ENCODE data around the gene MAP4K2. TPM values are rescaled to one million over a fixed set of nuclear protein-coding genes. Genes with fewer than 3 reads are reported as not detected.

The MAP4K2 gene
- total RNA-seq, 1 donor from 2014 or later: 70.2 TPM

DNA sequence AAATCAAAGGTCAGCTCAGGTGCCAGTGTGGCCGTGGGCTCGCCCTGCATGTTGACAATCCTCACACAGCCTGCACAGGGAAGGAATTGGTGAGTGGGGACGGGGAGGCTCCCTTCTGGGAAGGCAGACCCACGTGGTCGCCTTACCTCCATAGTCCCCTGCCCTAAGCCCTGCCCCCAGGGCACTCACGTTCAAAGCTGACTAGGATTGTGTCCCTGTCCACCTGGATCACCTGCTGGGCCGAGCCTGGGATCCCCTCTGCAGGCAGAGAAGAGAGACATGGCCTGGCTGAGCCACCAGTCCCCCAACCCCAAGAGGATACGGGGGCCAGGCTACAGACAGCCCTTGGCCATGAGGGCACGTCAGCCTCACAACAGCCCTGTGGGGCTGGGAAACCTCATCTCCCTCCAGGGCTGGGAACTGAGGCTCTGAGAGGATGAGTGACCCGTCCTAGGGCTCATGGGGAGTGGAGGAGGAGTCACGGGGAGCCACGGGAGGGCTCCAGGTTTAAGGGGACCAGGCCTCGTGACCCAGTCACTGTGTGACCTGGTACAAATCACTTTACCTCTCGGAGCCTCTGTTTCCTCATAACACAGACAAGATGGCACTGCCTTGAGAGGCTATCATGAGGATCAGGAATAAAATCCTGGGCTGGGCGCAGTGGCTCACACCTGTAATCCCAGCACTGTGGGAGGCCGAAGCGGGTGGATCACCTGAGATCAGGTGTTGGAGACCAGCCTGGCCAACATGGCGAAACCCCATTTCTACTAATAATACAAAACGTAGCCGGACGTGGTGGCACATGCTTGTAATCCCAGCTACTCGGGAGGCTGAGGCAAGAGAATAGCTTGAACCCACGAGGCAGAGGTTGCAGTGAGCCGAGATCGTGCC is 12.6 kb downstream of the MAP4K2 start:
- Mint-ChIP-seq H3K4me3 (no peak overlapping the region), H3K4me1 (ENCODE audit: low read depth) (peaks cover 17% of the 10 kb centered on the region), H3K27me3 (ENCODE audit: insufficient read depth) (no peaks in the 10 kb centered on the region), H3K9me3 (no peaks in the 10 kb centered on the region), H3K36me3 (ENCODE audit: low read depth) (peaks cover 9% of the 10 kb centered on the region), H3K27ac (no peak overlapping the region)
- no peak for DNase-seq (ENCODE audit: low spot score)
- intact Hi-C loops (cut with micrococcal nuclease): no loop called here

- Mint-ChIP-seq H3K27ac (no peak overlapping the region), H3K9me3 (no peaks in the 10 kb centered on the region), H3K4me1 (ENCODE audit: low read depth) (peaks cover 12% of the 10 kb centered on the region), H3K27me3 (ENCODE audit: insufficient read depth) (no peaks in the 10 kb centered on the region), H3K4me3 (no peak overlapping the region), H3K36me3 (ENCODE audit: low read depth) (peaks cover 5% of the 10 kb centered on the region)
- intact Hi-C loops (cut with micrococcal nuclease): no loop called here
- no peak for DNase-seq (ENCODE audit: low spot score)
Observed at GRCh38 chr11:64789331-64790204, 13.4 kb downstream of the MAP4K2 start.

- intact Hi-C loops (cut with micrococcal nuclease): no loop called here
- H3K4me3 Mint-ChIP-seq: no peak overlapping the region
- DNase-seq (ENCODE audit: low spot score): no peak
- no peaks in the 10 kb centered on the region for H3K9me3 Mint-ChIP-seq
- H3K4me1 Mint-ChIP-seq (ENCODE audit: low read depth): peaks cover 2% of the 10 kb centered on the region
- no peak overlapping the region for H3K27ac Mint-ChIP-seq
- H3K36me3 Mint-ChIP-seq (ENCODE audit: low read depth): peaks cover 4% of the 10 kb centered on the region
- H3K27me3 Mint-ChIP-seq (ENCODE audit: insufficient read depth): no peaks in the 10 kb centered on the region
Observed at GRCh38 chr11:64788321-64789215, 14.4 kb downstream of the MAP4K2 start.

GRCh38 chr11:64787526-64788320 is 15.3 kb downstream of the MAP4K2 start:
- Mint-ChIP-seq H3K4me1 (ENCODE audit: low read depth) (no peaks in the 10 kb centered on the region), H3K27me3 (ENCODE audit: insufficient read depth) (no peaks in the 10 kb centered on the region), H3K9me3 (no peaks in the 10 kb centered on the region), H3K36me3 (ENCODE audit: low read depth) (peaks cover 4% of the 10 kb centered on the region), H3K27ac (no peak overlapping the region), H3K4me3 (no peak overlapping the region)
- peak; percentile 36 for DNase-seq (ENCODE audit: low spot score)
- intact Hi-C loops (cut with micrococcal nuclease): loop anchor here (2.0 kb wide), 1 partner anchor 59 kb away; no protein-coding TSS in a partner anchor

- intact Hi-C loops (cut with micrococcal nuclease): loop anchor here (2.0 kb wide), 1 partner anchor 60 kb away; no protein-coding TSS in a partner anchor
- Mint-ChIP-seq H3K27me3 (ENCODE audit: insufficient read depth) (no peaks in the 10 kb centered on the region), H3K27ac (no peak overlapping the region), H3K4me1 (ENCODE audit: low read depth) (no peaks in the 10 kb centered on the region), H3K4me3 (no peak overlapping the region), H3K36me3 (ENCODE audit: low read depth) (peaks cover 4% of the 10 kb centered on the region), H3K9me3 (no peaks in the 10 kb centered on the region)
- DNase-seq (ENCODE audit: low spot score): no peak
Observed at GRCh38 chr11:64786308-64786707, 16.7 kb downstream of the MAP4K2 start.

GRCh38 chr11:64784813-64785581 is 18.0 kb downstream of the MAP4K2 start:
- Mint-ChIP-seq H3K27ac (no peak overlapping the region), H3K36me3 (ENCODE audit: low read depth) (peaks cover 4% of the 10 kb centered on the region), H3K9me3 (no peaks in the 10 kb centered on the region), H3K27me3 (ENCODE audit: insufficient read depth) (no peaks in the 10 kb centered on the region), H3K4me1 (ENCODE audit: low read depth) (peaks cover 9% of the 10 kb centered on the region), H3K4me3 (no peak overlapping the region)
- intact Hi-C loops (cut with micrococcal nuclease): no loop called here
- DNase-seq (ENCODE audit: low spot score): no peak

DNA sequence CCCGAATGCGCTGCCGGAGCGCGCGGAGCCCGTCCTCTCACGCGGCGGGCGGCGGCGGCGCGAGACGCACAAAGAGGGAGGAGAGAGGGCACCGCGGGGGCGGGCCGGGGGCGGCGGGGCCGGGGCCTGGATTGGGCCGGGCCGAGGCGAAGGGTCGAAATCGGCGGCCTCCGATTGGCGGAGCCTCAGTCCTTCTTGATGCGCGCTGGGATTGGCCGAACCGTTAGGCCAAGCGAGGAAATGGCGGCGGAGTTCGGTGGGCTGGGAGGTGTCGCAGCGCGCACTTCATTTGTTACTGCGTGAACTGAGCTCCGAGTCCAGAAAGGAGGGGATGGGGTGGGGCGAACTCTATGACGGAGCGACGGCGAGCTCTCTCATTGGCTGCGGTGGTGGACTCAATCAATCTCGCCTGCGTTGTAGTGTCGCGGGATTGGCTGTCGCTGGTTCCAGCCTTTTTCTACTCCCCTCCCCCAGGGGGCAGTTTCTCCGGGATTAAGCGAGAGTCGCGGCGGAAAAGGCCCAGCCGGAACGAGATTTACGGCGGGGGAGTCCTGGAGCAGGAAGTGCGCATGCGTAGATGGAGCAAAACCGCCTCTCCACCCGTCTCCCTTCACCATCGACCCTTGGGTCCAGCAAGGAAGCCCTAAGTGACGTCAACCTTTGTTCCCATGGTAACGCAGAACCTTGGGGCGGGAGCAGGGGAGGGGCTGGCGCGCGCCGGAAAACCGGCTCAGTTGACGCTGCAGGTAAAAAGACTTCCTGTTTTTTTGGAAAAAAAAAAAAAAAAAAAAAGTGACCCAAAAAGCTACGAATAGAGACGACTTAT is 24.3 kb downstream of the MAP4K2 start, which contains the start of gene SF1:
TSS of gene SF1 (minus strand) at position 70 of the 826 bp plus-strand sequence. CDS start 150 bp downstream, outside the sequence.
- peak; percentile 99 for DNase-seq (ENCODE audit: low spot score)
- intact Hi-C loops (cut with micrococcal nuclease): loop anchor here (1.0 to 5.0 kb wide), 14 partner anchors 25 to 1080 kb away; partner anchors contain the start of genes ATG2A, CFL1, EHD1 and FAU
- peaks cover 57% of the 10 kb centered on the region for H3K4me1 Mint-ChIP-seq (ENCODE audit: low read depth)
- peaks cover 36% of the 10 kb centered on the region for H3K36me3 Mint-ChIP-seq (ENCODE audit: low read depth)
- H3K9me3 Mint-ChIP-seq: no peaks in the 10 kb centered on the region
- peak within 1 kb of the TSS; percentile 87 for H3K4me3 Mint-ChIP-seq
- peak within 1 kb of the TSS; percentile 97 for H3K27ac Mint-ChIP-seq
- peaks cover 2% of the 10 kb centered on the region for H3K27me3 Mint-ChIP-seq (ENCODE audit: insufficient read depth)

DNA sequence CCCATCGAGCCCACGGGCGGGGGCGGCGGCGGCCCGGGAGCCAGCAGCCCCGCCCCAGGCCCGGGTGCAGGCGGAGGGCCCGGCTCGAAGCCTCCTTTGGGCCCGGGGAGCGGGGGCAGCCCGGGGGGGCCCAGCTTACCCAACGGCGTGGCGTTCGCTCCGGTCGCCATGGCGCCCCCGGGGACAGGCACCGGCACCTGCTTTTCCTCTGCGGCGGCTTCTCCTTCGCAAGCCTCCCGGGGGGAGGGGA is 24.9 kb downstream of the MAP4K2 start:
- Mint-ChIP-seq H3K4me3 (peak overlapping the region; percentile 87), H3K4me1 (ENCODE audit: low read depth) (peaks cover 63% of the 10 kb centered on the region), H3K27me3 (ENCODE audit: insufficient read depth) (peaks cover 2% of the 10 kb centered on the region), H3K36me3 (ENCODE audit: low read depth) (peaks cover 41% of the 10 kb centered on the region), H3K9me3 (no peaks in the 10 kb centered on the region), H3K27ac (peak overlapping the region; percentile 97)
- intact Hi-C loops (cut with micrococcal nuclease): loop anchor here (1.0 to 5.0 kb wide), 12 partner anchors 25 to 1081 kb away; partner anchors contain the start of genes CFL1, EHD1, FAU and MAP4K2
- no peak for DNase-seq (ENCODE audit: low spot score)

DNA sequence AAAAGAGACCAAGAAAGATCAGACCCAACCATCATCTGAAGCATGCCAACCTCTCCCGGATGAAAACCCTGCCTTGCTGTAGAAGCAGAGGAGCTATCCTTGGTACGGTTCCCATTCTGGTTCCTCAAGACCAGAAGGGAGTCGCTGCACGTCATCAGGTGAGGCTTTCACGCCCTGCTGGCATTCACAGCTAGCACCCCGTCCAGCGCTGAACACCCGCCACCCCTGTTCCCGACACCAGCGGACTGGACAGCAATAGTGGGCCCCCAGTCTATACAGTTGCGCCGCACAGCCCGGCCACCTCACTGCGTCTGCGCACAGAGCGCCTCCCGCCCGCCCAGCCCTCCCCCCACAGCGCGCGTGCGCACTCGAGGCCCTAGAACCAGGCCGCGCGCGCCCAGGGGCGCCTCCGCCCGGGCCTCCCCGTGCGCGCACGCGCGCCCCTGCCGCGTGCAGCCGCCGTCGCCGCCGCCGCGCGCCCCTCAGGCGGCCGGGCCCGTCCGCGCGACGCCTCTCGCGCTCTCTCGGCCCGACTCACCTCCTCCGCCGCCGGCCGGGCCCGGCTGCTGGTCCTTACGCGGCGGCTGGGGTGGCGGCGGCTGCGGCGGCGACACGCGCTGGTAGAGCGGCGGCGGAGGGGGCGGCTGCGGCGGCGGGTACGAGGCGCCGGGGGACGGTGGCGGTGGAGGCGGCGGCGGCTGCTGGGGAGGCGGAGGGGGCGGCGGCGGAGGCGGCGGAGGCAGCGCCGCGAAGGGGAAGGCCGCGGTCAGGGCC is 25.4 kb downstream of the MAP4K2 start:
- Mint-ChIP-seq H3K9me3 (no peaks in the 10 kb centered on the region), H3K4me3 (peak overlapping the region; percentile 87), H3K36me3 (ENCODE audit: low read depth) (peaks cover 46% of the 10 kb centered on the region), H3K4me1 (ENCODE audit: low read depth) (peaks cover 68% of the 10 kb centered on the region), H3K27ac (peak overlapping the region; percentile 54), H3K27me3 (ENCODE audit: insufficient read depth) (peaks cover 2% of the 10 kb centered on the region)
- peak; percentile 78 for DNase-seq (ENCODE audit: low spot score)
- intact Hi-C loops (cut with micrococcal nuclease): loop anchor here (1.0 to 5.0 kb wide), 16 partner anchors 10 to 1081 kb away; partner anchors contain the start of genes CFL1, EHD1, FAU and MAP3K11

DNA sequence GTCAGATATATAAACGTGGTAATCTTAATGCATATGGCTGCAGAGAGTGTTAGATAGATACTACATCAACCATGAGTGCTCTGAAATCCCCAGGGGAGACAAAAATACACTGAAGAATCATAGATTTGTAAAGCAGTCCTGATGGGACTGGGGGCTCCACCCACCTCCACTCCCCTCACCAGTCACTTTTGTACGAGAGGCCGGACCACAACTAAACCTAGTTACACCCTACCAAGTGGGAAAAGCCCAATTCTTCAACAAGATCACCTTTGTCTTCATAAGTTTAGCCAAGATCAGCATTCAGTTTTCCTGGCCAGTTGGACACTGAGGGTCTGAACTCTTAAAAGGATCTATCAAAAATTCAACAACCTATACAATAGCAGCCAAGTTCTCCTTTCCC is 26.1 kb downstream of the MAP4K2 start:
- intact Hi-C loops (cut with micrococcal nuclease): loop anchor here (1.0 to 5.0 kb wide), 5 partner anchors 10 to 838 kb away; partner anchors contain the start of genes MAP3K11, PCNX3, SNX15 and ZNHIT2
- Mint-ChIP-seq H3K9me3 (no peaks in the 10 kb centered on the region), H3K4me3 (peak overlapping the region; percentile 87), H3K36me3 (ENCODE audit: low read depth) (peaks cover 54% of the 10 kb centered on the region), H3K27ac (peak overlapping the region; percentile 54), H3K4me1 (ENCODE audit: low read depth) (peaks cover 75% of the 10 kb centered on the region), H3K27me3 (ENCODE audit: insufficient read depth) (peaks cover 2% of the 10 kb centered on the region)
- no peak for DNase-seq (ENCODE audit: low spot score)
